Gastroesophageal sphincter (tissue), 4 donors: Measurements from ENCODE around the gene TNK2. TPM values are rescaled to one million over a fixed set of nuclear protein-coding genes. Genes with fewer than 3 reads are reported as not detected.

ENCODE experiments used
- ATAC-seq: fragments of 150-250 bp; one replicate; pipeline ENCODE4 v1.9.1; 2016; ENCODE audit warnings: mild to moderate bottlenecking, moderate library complexity
- H3K27ac ChIP-seq, 4 donors: fragments of 200-600 bp; sonication (generic) in 3 of 4; 1 replicate in 3 of 4; 2 replicates in 1 of 4; pipeline ENCODE4 v1.5.1; 2016 to 2019
- H3K27me3 ChIP-seq: fragments of 200-600 bp; sonication (generic); one replicate; pipeline ENCODE4 v1.5.1; 2019
- H3K36me3 ChIP-seq, 2 donors: fragments of 200-600 bp; sonication (generic); one replicate each; pipeline ENCODE4 v1.5.1; 2019; ENCODE audit warnings: control low read depth in 1 of 2
- H3K4me1 ChIP-seq, 3 donors: fragments of 200-600 bp; sonication (generic); 1 replicate in 2 of 3; 2 replicates in 1 of 3; pipeline ENCODE4 v1.5.1; 2016 to 2019; ENCODE audit warnings: control low read depth in 2 of 3
- H3K4me3 ChIP-seq, 2 donors: fragments of 200-600 bp; sonication (generic); one replicate each; pipeline ENCODE4 v1.5.1; 2019; ENCODE audit warnings: mild to moderate bottlenecking in 1 of 2, moderate library complexity in 1 of 2
- H3K9me3 ChIP-seq, 3 donors: fragments of 200-600 bp; sonication (generic); one replicate each; pipeline ENCODE4 v1.5.1; 2017 to 2019; ENCODE audit warnings: control low read depth in 2 of 3
- CTCF ChIP-seq, 4 experiments: fragments of 200-600 bp in 2 of 4; fragments of 450-650 bp in 2 of 4; sonication (generic) in 1 of 4; IDR thresholded peaks; one replicate each; pipeline ENCODE4 v1.5.1; 2017 to 2019; ENCODE audit warnings: antibody characterized with exemption in 4 of 4, mild to moderate bottlenecking in 2 of 4, moderate library complexity in 2 of 4
- EP300 ChIP-seq: sonication (generic); formaldehyde crosslinking; IDR thresholded peaks from one replicate; pipeline ENCODE4 v1.6.1; 2017; ENCODE audit warnings: antibody characterized with exemption, mild to moderate bottlenecking
- POLR2A ChIP-seq, 2 donors: fragments of 450-650 bp; IDR thresholded peaks; one replicate each; pipeline ENCODE4 v1.6.1; 2017; ENCODE audit warnings: antibody characterized with exemption in 2 of 2, mild to moderate bottlenecking in 2 of 2, moderate library complexity in 1 of 2
- POLR2AphosphoS5 ChIP-seq: sonication (generic); formaldehyde crosslinking; IDR thresholded peaks from one replicate; pipeline ENCODE4 v1.6.1; 2017; ENCODE audit warnings: antibody characterized with exemption
- WGBS, 2 donors: methylation state at CpG; one replicate each; pipeline ENCODE4 v1.1.5; 2018; ENCODE audit warnings: low coverage in 1 of 2; 5-methylcytosine and 5-hydroxymethylcytosine counted together
- total RNA-seq, 4 donors: library from RNA; depleted of rRNA; stranded (reverse); fragments of >200 nt; gene quantifications; one replicate each; pipeline ENCODE4 v1.1.0, GENCODE V29; 2016

The TNK2 gene
- total RNA-seq, 4 donors from 2014 or later = 14.5 to 28.8 (median 23.9) TPM

- no CpG with 5 or more reads among the region's 68 CpGs for WGBS, 2 donors
- Histone ChIP-seq H3K9me3 (no peaks in the 10 kb centered on the region), H3K36me3 (no peaks in the 10 kb centered on the region), H3K27ac (peak overlapping the region; percentile 36 to 86 (median 78)), H3K4me3 (peak overlapping the region; percentile 56 to 89), H3K27me3 (no peaks in the 10 kb centered on the region), H3K4me1 (peaks cover 0 to 53% (median 27%) of the 10 kb centered on the region in 3 donors)
- TF ChIP-seq EP300 (no peak), CTCF (IDR thresholded peaks at IDR 0.05) (no peak), POLR2A (IDR thresholded peaks at IDR 0.05) (peak in 1 of 2 donors; percentile 31), POLR2AphosphoS5 (peak; percentile 9)
- peak; percentile 91 for ATAC-seq
These were observed 1.5 kb upstream of the TNK2 start for GRCh38 chr3:195909644-195910498.

DNA sequence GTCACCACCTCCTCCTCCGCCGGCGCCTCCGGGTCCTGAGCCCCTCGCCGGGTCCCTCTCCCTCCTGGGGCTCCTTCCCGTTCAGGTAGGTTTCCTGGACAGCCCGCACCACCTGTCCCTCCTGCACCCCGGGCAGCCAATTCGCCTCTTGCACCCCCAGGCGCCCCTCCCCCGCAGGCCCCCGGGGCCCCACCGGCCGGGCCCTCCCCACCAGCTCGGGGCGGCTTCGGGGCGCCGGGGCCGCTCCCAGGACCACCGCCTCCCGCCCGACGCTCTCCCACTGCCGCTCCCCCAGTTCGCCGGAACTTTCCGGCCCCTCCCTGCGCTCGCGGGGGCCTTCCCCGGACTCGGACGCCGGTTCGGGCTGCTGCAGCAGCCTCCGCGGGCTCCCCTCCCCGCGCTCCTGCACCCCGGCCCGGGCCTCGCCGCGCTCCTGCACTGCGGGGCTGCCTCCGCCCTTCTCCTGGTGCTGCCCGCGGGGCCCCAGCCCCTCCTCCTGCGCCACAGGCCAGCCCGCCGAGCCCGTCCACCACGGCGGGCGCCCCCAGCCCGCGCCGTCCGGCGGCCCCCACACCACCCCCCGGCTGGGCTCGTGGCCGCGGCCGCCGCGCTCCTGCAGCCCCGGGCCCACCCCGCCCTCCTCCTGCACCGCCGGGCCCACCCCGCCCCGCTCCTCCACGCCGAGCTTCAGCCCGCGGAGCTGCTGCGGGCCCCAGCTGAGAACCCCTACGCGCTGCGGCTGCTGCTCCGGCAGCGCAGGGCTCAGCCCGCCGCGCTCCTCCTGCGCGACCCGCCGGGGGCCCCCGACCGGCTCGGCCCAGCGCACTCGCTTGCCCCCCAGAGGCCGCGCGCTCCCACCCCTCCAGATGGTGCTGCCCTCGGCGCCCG is 587 bp upstream of the TNK2 start:
- H3K9me3 ChIP-seq = no peaks in the 10 kb centered on the region
- H3K4me3 ChIP-seq = peak overlapping the region; percentile 56 to 89
- peak; percentile 51 for ATAC-seq
- H3K27me3 ChIP-seq = no peaks in the 10 kb centered on the region
- peaks cover 0 to 45% (median 19%) of the 10 kb centered on the region in 3 donors for H3K4me1 ChIP-seq
- WGBS, 2 donors = 0 to 3% methylated on average over 2 to 6 of the region's 103 CpGs
- H3K27ac ChIP-seq = peak overlapping the region in 3 of 4 donors; percentile 74 to 86 (median 82)
- TF ChIP-seq POLR2A (IDR thresholded peaks at IDR 0.05) = no peak
- TF ChIP-seq EP300 = no peak
- TF ChIP-seq CTCF (IDR thresholded peaks at IDR 0.05) = peak in 1 of 4 experiments; percentile 10
- TF ChIP-seq POLR2AphosphoS5 = no peak
- H3K36me3 ChIP-seq = no peaks in the 10 kb centered on the region

GRCh38 chr3:195907684-195907933 is 742 bp downstream of the TNK2 start:
- ATAC-seq = no peak
- H3K4me3 ChIP-seq = peak overlapping the region; percentile 56 to 89
- H3K27ac ChIP-seq = peak overlapping the region in 2 of 4 donors; percentile 82 to 86
- peaks cover 0 to 50% (median 19%) of the 10 kb centered on the region in 3 donors for H3K4me1 ChIP-seq
- WGBS, 2 donors = 33% methylated on average over 3 of the region's 6 CpGs; no CpG with 5 or more reads in 1 of the 2 donors
- H3K36me3 ChIP-seq = no peaks in the 10 kb centered on the region
- no peaks in the 10 kb centered on the region for H3K9me3 ChIP-seq
- TF ChIP-seq EP300 (no peak), CTCF (IDR thresholded peaks at IDR 0.05) (no peak), POLR2A (IDR thresholded peaks at IDR 0.05) (no peak), POLR2AphosphoS5 (no peak)
- H3K27me3 ChIP-seq = no peaks in the 10 kb centered on the region

- H3K27ac ChIP-seq = peak overlapping the region in 3 of 4 donors; percentile 10 to 86 (median 82)
- H3K4me1 ChIP-seq = peaks cover 0 to 53% (median 19%) of the 10 kb centered on the region in 3 donors
- no peaks in the 10 kb centered on the region for H3K27me3 ChIP-seq
- 46 to 65% methylated on average over 5 to 10 of the region's 23 CpGs for WGBS, 2 donors
- TF ChIP-seq POLR2A (IDR thresholded peaks at IDR 0.05) = no peak
- no peak for TF ChIP-seq CTCF (IDR thresholded peaks at IDR 0.05)
- TF ChIP-seq POLR2AphosphoS5 = no peak
- TF ChIP-seq EP300 = no peak
- H3K9me3 ChIP-seq = no peaks in the 10 kb centered on the region
- no peaks in the 10 kb centered on the region for H3K36me3 ChIP-seq
- peak overlapping the region in 1 of 2 donors; percentile 89 for H3K4me3 ChIP-seq
- no peak for ATAC-seq
These were observed 1.3 kb downstream of the TNK2 start for GRCh38 chr3:195906865-195907683.
